ENCODE results near the gene SMG7. TPM values are rescaled to one million over a fixed set of nuclear protein-coding genes. Genes with fewer than 3 reads are reported as not detected.
A peak's percentile ranks its signal among the peaks of the same experiment; 100 is the strongest.

The SMG7 gene
- total and polyA plus RNA-seq, 2 of the 4 experiments (the other 2 are of a cell fraction), result 18.1 to 22.6 TPM

- Histone ChIP-seq H4K91ac (ENCODE audit: insufficient read depth, low read depth, low read length) (no peak overlapping the region), H2BK15ac (ENCODE audit: low read depth, low read length) (no peak overlapping the region; the same call in 2 of the 3 replicates), H4K8ac (ENCODE audit: low read depth in 2 of 2, low read length in 2 of 2) (no peak overlapping the region), H3K56ac (ENCODE audit: extremely low read depth, insufficient read depth, low read length) (no peak overlapping the region), H3K27ac (ENCODE audit: insufficient read depth, low read length) (no peak overlapping the region; the same call in 1 of the 2 replicates), H4K5ac (ENCODE audit: low read depth, low read length) (no peak overlapping the region; the same call in 1 of the 2 replicates), H3K36me3 (ENCODE audit: control insufficient read depth, insufficient read depth, low read length) (peaks cover 6% of the 10 kb centered on the region), H3K4me3 (ENCODE audit: insufficient read depth, low read depth, low read length) (no peak overlapping the region), H3K4me2 (ENCODE audit: low read depth, low read length) (peak overlapping the region; percentile 54; the same call in 1 of the 2 replicates), H3K79me1 (ENCODE audit: low read depth in 1 of 2, low read length in 2 of 2) (peaks cover 22 to 39% of the 10 kb centered on the region in 2 experiments), H3K9me1 (ENCODE audit: insufficient read depth, low read length) (peaks cover 2% of the 10 kb centered on the region; the same call in 1 of the 2 replicates), H3K4me1 (ENCODE audit: control insufficient read depth, insufficient read depth, low read length) (peaks cover 4% of the 10 kb centered on the region; the same call in 1 of the 2 replicates), H3K9me3 (ENCODE audit: control insufficient read depth, insufficient read depth, low read length) (no peaks in the 10 kb centered on the region), H2BK5ac (ENCODE audit: low read depth, low read length, poor library complexity, severe bottlenecking) (peak overlapping the region; percentile 70), H2AK5ac (ENCODE audit: low read depth, low read length) (no peak overlapping the region), H3K27me3 (ENCODE audit: control insufficient read depth, insufficient read depth, low read length) (no peaks in the 10 kb centered on the region), H3K9ac (ENCODE audit: low read depth, low read length) (no peak overlapping the region), H2AK9ac (replicated peaks; ENCODE audit: low read depth, low read length, poor library complexity) (no peak overlapping the region), H2BK20ac (ENCODE audit: low read depth, low read length) (no peak overlapping the region), H2BK120ac (ENCODE audit: low read depth, low read length) (no peak overlapping the region), H2AFZ (replicated peaks; ENCODE audit: low read length, poor library complexity) (no peak overlapping the region), H4K20me1 (ENCODE audit: insufficient read depth, low read length) (peaks cover 7% of the 10 kb centered on the region), H3K23ac (ENCODE audit: low read depth, low read length) (no peak overlapping the region), H3K14ac (replicated peaks; ENCODE audit: low read depth, low read length) (no peak overlapping the region), H3K18ac (ENCODE audit: low read depth, low read length) (no peak overlapping the region), H3K4ac (ENCODE audit: low read depth, low read length) (no peak overlapping the region)
- no TSS peak for BruUV-seq (replicated peaks)
- TF ChIP-seq USF2 (IDR thresholded peaks at IDR 0.05; ENCODE audit: low read depth, low read length) (no peak), FOS (IDR thresholded peaks at IDR 0.05; ENCODE audit: low read depth, low read length) (no peak), RAD21 (IDR thresholded peaks at IDR 0.05; ENCODE audit: low read length) (no peak), MXI1 (IDR thresholded peaks at IDR 0.05; ENCODE audit: borderline replicate concordance, low read depth, low read length) (no peak), POLR2A (IDR thresholded peaks at IDR 0.05; ENCODE audit: low read depth, low read length) (no peak), MAFK (IDR thresholded peaks at IDR 0.05; ENCODE audit: low read depth, low read length) (no peak), CHD1 (IDR thresholded peaks at IDR 0.05; ENCODE audit: low read depth, low read length) (no peak)
- ATAC-seq (ENCODE audit: low read depth), result no peak
- dilution Hi-C loops (cut with HindIII; ENCODE audit: low sequenced_read_pairs, unreplicated experiment), result no loop called here
- POLR2A ChIA-PET (ENCODE audit: unreplicated experiment), result no interaction called here
- CTCF ChIA-PET, result interaction anchor here (0.6 kb wide), 1 partner anchor 42 kb away, joined by 3 read pairs; the partner anchor contains the start of gene SMG7
- no peak for DNase-seq
- in situ Hi-C loops (cut with MboI; ENCODE audit: low sequenced_read_pairs), result no loop called here
- WGBS, 2 experiments (ENCODE audit: extremely low coverage in 2 of 2, insufficient read length in 1 of 2), result no CpG with 5 or more reads among the region's 1 CpG
- intact Hi-C loops (cut with micrococcal nuclease), result no loop called here
Measured at GRCh38 chr1:183514235-183514634, 41.9 kb downstream of the SMG7 start.

All from IMR-90 (cell line).